GM23248 (cell line): ENCODE data around the gene TRHDE.

Source experiments
- EZH2 ChIP-seq: fragments of 200-600 bp; sonication (generic); IDR thresholded peaks from 2 replicates; pipeline ENCODE4 v1.6.1; 2018; ENCODE audit warnings: antibody characterized with exemption, mild to moderate bottlenecking; ENCODE audit not compliant: insufficient read depth, poor library complexity, severe bottlenecking
- EZH2phosphoT487 ChIP-seq: fragments of 200-600 bp; sonication (generic); IDR thresholded peaks from 2 replicates; pipeline ENCODE4 v1.6.1; 2018; ENCODE audit warnings: antibody characterized with exemption, moderate library complexity, mild to moderate bottlenecking, low read depth; ENCODE audit not compliant: insufficient read depth

GRCh38 chr12:72271451-72272090, 599 bp upstream of the TRHDE start:
- TF ChIP-seq EZH2 (no peak), EZH2phosphoT487 (no peak)
